NCI-H2107 (cell line): ENCODE results near the gene EFHD1.
"Not testable (repeated sequence)": the region's sequence is repeated elsewhere in the genome, so short reads cannot be mapped to it uniquely, and the experiment has no call there.

Experiments
- DNase-seq: peaks from one replicate; lab custom pipeline; 2025; lab: John Stamatoyannopoulos, UW

The EFHD1 gene

DNA sequence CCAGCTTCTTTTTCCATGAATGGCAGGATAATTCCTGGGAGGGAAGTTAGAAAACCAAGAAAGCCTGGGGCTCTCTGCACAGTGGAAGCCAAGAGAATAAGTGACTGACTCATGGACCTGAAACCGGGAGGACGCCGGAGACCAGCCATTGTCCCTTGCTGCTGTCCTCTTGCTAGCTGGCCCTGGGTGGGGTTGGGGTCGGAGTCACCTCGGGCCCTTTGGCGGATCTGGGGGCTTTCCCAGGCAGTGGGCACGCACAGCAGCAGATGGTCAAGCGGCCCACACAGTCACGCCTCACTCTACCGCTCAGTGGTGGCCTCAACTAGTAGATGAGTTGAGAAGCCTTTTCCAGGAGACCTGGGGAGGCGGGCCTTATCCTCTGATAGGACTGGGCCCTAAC is 15.6 kb downstream of the EFHD1 start:
- DNase-seq, result no peak

DNA sequence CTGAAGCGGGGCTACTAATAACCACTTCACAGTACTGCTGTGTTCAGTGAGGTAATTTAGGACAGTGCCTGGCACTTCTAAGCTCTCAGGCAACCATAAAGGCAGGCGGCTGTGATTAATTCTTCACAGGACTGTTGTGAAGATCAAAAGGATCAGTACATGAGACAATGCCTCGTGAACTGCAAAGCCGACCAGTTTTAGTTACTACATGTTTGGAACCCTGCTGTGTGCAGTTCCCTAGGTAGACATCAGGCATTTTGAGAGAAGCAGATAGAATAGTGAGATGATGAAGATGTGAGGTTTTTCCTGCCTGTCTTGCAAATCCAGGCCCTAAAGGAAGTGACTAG is 19.1 kb downstream of the EFHD1 start:
- no peak for DNase-seq

DNA sequence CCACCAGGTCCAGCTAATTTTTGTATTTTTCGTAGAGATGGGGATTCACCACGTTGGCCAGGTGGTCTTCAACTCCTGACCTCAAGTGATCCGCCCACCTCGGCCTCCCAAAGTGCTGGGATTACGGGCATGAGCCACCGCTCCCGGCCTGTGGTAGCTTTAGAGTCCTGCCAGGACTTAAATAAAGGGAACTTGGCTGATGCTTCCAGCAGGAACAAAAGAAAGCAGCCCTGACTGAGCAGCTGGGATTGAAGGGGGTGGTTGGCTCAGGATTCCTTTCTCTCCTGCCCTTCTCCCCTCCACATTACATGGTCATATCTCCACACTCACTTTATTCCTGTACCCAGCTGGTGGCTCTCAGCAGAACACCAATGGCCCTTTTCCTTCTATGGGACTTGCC is 20.0 kb downstream of the EFHD1 start:
- no peak for DNase-seq

DNA sequence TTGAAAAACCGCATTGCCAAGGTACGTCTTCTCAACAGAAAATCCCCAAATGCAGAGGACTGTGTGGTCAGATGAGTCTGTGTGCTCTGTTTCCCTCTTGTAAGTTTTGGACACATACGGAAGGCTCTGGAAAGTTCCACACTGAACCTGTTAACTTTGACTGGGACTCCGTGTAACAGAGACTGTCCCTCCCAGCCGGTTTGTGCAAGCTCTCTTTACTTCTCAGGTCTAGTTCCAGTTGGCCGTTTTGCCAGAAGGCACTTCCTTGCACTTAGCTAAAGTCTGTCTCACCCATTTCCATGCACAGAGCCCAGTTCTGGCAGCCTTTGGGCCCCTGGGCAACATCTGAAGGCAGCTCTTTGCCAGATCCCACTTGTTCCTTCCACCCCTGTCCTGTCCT is 22.0 kb downstream of the EFHD1 start:
- no peak for DNase-seq

DNA sequence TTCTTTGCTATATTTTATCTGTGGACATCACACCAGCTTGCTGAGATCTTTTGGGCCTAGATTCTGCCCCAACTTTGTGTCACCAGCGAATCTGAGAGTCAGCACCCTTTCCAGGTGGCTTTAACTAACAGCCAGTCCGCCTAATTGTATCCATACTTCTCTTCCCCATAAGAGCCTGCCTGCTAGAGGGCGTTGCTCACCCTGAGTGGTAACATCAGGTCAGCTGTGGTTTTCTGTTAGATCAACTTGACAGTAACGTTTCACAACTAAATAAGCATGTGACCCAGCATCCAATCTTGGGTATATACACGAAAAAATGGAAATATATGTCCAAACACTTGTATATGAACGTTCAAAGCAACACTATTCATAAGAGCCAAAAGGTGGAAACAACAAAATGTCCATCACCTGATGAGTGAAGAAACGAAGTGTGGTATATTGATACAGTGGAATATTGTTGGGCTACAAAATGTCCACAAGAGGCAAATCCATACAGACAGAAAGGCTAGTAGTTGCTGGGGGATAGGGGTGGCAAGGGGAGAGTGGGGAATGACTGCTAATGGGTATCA is 24.9 kb downstream of the EFHD1 start:
- DNase-seq, result no peak

DNA sequence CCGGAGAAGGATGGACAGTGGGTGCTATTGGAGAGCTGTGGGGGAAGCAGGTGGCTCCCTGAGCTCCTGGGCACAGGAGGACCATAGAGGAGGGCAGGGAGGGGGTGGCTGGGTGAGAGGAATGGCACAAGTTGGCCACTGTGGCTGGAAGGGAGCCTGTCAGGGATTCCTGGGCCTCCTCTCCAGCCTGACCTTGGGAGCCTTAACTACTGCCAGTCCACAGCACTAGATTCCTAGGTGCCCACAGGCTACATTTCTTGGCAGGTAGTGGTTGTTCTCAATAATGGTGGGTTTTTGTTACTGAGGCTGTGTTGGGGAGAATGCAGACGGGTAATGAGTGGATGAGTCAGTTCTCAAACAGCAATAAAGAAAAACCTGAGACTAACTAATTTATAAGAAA is 26.0 kb downstream of the EFHD1 start:
- DNase-seq, result no peak

DNA sequence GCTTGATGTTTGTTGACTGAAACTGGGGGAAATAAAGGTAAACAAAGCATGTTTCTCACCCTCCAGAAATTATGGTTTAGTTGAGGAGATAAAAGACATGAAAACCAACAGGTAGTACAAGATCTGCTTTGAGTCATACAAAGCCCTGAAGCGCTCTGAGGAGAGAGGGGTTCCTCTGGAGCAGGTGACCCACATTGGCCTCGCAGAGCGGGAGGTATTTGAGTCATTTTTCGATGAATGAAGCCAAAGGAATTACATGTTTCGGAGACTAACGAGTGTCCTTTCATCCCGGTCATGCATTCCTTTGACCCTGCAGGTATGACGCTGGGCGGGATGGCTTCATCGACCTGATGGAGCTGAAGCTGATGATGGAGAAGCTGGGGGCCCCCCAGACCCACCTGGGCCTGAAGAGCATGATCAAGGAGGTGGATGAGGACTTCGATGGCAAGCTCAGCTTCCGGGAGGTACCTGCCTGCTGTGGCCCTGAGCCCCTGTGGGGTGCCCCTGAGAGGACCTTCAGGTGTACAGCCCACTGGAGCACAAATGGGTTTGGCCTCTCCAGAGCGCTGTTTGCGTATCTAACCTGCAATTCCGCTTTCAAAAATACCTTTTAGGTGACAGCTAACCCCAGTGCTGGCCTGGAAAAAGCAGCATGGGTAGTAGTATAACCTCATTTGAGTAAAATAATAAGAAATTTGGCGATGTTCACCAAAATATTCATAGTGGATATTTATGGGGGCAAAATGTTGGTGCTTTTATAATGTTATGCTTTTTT is 29.3 kb downstream of the EFHD1 start:
- no peak for DNase-seq

DNA sequence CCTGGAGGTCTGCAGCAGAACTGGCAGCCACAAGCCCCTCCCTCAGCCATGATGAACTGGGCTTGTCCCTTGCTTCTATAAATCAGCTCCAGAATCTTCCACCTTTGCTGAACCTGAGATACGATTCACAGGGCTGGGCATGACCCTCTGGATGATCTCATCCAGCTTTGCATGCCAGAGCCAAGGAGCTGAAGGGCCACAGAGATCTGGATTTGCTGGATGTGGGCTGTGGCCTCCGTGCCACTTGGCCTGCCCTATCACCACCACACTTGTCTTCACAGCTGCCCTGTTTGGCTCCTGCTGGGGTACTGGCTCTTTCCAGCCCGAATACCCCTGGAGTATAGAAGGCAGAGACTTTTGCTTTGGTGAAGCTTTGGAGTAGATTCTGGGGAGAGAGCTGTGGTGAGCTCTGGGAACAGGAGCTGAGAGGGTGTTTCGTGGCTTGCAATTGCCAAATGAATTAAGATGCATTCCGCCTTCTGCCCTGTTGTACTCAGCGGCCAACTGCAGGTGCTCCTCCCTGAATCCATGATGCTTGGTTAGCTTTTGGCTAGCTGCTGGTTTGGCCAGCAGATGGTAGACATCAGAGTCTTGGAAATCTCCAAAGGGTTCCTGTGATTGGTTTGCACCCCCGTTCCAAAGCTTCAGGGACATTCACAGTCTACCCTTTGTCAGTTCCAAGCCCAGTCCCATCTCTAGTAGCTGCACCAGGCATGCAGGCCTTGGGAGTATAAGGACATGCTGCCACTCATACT is 32.8 kb downstream of the EFHD1 start:
- no peak for DNase-seq

DNA sequence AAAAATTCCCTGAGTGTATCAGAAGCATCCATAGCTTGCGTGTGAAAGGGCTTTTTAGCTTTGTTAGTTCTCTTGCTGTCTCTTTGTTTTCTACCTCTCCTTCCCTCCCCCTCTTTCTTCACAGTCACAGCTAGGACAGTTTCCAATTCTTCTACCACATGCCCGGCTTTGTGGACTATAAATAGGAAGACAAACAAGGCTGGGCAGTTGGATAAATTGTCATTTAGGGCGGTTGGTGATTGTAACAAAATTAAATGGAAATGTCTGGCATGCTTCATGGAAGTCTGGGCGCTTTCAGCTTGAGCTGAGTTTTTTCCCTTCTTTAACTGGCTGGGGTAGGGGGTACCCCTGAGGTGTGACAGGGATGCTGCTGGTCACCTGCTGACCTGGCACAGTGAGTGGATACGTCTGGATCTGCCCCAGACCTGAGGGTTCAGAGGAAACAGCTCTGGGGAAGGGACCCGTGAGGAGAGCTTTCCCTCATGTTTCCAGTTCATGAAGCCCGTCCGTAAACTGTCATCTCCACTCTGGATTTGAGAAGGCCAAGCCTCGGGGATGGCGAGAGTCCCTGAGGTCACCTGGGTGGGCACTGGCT is 34.7 kb downstream of the EFHD1 start:
- no peak for DNase-seq

DNA sequence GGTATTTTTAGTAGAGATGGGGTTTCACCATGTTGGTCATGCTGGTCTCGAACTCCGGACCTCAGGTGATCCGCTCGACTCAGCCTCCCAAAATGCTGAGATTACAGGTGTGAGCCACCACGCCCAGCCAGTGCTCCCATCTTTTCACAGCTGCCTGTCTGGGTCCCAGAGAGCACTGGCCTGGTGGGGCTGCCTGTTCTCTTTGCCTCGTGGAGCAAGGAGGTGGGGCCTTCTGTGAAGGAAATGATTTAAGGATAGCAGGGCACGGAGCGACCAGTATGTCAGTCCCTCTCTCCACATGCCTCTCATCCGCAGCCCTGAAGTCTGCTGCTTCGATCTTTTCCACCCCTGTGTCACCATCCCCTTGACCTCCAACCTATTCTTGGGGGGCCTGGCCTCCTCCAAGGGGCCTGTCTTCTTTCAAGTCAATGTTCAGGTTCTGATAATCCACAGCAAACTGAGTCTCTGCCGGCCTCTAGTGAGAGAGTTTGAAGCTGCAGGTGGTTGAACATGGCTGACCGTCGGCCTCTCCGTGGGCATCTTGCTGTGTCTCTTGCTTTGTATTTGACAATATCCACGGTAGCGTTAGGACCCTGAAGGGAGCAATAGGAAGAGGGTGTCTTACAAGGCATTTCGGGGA is 35.5 kb downstream of the EFHD1 start:
- no peak for DNase-seq

DNA sequence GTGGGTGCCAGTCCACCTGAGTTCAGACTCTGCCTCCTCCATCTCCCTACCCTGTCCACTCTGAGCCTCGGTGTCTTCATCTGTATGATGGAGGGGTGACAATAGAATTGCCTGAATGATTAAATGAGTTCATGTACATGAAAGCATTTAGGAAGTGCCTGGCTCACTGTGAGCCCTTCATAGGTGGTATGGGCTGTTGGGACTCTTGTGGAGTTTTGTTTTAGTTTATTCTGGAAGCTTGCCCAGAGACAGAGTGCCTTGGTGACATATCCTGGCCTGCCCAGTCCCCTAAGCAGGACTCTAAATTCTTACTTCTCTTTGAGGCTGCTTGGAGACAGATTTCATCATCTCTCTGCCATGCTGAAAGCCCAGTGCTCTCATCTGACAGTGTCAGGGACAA is 39.2 kb downstream of the EFHD1 start:
- DNase-seq, result no peak

DNA sequence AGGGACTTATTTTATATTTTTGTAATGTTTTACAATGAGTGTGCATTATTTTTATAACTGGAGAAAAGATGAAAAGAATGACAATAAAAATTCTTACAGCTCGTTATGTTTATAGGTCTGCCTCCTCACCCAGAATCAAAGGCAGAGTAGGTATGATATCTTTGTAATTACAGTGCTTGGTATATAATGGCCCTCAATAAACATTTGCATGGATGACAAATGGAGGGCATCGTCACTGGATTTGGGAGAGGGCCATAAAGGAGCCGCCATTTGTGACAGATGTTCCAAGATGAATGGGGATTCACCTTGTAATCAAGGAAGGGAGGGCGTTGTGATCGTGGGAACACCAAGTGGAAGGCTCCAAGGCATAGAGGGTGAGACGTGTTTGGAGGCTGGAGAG is 41.1 kb downstream of the EFHD1 start:
- no peak for DNase-seq

DNA sequence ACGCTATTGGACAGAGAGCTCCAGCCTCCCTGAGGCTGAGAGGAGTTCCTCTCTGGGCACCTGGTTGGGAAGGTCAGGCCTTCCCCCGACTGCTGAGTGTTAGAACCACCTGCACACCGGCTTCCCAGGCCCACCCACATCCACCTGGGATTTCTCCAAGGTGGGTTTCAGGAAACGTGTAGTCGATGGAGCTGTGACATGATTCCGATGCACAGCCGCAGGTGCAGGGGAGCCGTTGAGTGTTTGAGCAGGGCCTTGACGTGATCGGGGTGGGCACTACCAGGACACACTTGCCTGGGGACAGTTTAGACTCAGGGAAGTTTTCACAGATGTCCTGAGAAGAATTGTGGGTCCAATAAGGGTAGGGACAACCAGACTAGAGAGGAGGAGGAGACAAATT is 42.0 kb downstream of the EFHD1 start:
- no peak for DNase-seq

DNA sequence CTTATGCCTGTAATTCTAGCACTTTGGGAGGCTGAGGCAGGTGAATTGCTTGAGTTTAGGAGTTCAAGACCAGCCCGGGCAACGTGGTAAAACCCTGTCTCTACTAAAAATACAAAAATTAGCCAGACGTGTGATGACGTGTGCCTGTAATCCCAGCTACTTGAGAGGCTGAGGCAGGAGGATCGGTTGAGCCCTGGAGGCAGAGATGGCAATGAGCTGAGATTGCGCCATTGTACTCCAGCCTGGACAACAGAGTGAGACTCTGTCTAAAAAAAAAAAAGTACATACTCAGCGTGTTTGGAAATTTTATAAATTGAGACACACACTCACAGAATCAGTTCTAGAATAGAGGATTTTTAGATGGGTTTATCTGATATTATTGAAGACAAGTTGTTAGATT is 46.6 kb downstream of the EFHD1 start:
- no peak for DNase-seq

DNA sequence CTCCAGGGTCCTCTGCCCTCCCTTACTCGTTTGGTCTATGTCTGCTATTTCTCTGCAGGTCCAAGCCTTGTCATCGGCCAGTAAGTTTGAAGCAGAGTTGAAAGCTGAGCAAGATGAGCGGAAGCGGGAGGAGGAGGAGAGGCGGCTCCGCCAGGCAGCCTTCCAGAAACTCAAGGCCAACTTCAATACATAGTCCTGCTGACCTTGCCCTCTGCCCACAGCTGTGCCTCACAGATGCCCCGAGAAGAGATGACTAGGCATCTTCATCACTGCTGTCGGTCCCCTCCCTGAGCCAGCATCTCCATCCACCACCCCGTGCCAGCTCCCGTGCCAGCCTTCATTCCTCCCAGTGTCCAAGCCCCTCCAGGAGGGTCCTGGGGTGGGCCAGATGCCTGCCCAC is 48.1 kb downstream of the EFHD1 start:
- no peak for DNase-seq

DNA sequence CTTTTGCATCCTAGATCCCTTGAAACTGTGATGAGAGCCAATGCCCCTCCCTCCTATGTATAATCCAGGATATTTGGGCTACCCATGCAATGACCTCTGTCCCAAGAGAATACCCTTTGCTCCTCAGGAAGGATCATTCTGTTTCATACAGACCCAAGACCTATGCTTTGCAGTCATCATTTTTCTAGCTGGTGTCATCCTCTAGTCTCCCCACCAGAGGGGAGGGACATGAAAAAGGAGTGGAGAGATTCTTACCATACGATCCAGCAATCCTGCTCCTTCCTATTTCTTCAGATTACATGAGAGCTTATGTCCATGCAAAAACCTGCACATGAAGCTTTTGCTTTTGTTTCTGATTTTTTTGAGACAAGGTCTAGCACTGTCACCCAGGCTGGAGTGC is 50.0 kb downstream of the EFHD1 start:
- no peak for DNase-seq

DNA sequence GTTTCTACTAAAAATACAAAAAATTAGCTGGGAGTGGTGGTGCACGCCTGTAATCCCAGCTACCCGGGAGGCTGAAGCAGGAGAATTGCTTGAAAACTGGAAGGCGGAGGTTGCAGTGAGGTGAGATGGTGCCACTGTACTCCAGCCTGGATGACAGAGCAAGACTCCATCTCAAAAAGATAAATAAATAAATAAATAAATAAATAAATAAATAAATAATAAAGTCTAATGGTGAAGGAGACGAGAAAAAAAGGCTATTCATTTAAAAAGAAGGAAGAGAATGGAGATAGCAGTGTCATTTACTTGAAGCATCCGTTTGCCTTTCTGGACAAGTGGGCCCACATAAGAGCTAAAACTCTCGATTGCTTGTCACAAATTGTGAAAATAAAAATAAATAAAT is 52.0 kb downstream of the EFHD1 start:
- not testable (repeated sequence) for DNase-seq

DNA sequence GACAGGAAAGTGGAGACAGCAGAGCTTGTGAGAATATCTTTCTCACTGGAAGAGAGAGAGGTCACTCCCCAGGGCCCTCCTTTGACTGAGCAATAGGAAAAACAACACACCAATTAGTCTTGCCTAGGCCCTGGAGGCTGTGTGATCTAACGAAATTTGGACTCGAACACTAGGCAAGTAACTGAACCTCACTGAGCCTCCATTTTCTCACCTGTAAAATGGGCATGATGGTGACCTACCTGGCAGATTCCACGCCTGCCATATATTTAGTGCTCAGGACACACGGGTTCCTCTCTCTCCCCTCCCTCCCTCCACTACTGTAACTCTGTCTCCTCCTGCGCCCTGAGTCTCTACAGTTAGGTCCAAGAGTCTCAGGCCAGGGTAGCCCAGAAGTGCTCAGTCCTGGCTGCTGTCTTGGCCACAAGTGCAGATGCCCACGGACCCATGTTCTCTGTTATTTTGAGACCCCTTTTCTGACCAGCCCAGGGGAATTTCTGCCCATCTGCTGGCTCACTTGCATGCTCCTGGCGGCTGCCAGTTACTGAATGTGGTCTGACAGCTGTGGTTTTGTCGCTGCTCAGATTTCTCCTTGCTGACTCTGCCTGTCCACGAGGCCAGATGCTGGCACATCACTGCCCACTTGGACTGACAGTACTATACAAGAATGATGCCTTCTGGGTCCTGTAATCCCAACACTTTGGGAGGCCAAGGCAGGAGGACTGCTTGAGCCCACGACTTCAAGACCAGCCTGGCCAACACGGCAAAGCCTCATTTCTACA is 54.2 kb downstream of the EFHD1 start:
- DNase-seq, result no peak

DNA sequence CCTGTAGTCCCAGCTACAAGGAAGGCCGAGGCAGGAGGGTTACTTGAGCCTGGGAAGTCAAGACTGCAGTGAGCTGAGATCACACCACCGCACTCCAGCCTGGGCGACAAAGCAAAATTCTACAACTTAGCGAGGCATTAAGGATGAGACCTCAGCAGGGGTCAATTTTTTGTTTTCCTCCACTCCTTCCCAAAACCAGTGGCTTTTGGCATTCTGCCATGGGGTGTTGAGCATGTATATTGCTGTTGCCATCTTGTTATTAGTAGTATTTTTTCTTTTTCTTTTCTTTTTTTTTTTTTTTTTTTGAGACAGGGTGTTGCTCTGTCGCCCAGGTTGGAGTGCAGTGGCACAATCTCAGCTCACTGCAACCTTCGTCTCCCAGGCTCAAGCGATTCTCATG is 54.8 kb downstream of the EFHD1 start:
- DNase-seq, result no peak

DNA sequence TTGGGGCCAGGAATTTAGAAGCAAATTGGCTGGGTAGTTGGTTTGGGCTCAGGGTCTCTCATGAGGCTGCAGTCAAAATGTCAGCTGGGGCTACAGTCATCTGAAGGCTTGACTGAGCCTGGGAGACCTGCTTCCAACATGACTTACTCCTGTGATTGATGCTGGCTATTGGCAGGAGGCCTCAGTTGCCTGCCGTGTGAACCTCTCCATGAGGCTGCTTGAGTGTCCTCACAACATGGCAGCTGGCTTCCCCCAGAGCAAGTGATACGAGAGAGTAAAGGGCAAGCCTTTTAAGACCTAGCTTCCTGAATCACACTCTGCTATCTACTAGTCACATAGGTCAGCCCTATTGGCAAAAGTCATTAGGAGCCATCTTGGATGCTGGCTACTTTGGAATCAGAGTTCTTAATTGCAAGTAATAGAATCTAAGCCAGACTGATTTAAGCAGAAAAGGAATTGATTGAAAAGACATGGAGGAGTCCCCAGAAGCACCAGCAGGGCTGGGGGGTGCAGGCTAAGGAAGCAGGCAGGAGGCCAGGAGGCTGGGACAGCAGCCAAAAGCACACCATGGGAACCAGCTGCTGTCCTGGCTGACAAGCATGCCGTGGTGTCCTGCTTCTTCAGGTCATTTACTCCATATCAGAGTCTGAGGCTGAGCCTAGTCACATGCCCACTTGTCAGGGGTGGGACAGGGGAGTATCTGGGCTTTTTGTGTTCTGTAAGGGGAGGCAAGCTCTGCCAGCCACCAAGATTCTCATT is 55.9 kb downstream of the EFHD1 start:
- DNase-seq, result no peak

DNA sequence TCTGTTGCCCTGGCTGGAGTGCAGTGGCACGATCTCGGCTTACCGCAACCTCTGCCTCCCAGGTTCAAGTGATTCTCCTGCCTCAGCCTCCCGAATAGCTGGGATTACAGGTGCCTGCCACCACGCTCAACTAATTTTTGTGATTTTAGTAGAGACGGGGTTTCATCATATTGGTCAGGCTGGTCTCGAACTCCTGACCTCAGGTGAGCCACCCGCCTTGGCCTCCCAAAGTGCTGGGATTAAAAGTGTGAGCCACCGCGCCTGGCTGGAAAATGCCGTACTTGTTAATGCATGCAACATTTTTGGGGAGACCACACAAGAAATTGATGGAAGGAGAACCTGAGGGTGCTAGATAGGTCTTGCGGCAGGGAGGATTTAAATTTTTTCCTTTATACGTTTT is 57.7 kb downstream of the EFHD1 start:
- DNase-seq, result not testable (repeated sequence)
